CD4-positive, alpha-beta T cell treated with Interleukin-15 for 4 hours (primary cell): ENCODE results near the gene ZNF526.
A peak's percentile ranks its signal among the peaks of the same experiment; 100 is the strongest.

Experiments used
- DNase-seq: peaks from one replicate; pipeline ENCODE4 v3.0.0-alpha.2; 2020; ENCODE audit warnings: low spot score

ZNF526 gene, protein sequence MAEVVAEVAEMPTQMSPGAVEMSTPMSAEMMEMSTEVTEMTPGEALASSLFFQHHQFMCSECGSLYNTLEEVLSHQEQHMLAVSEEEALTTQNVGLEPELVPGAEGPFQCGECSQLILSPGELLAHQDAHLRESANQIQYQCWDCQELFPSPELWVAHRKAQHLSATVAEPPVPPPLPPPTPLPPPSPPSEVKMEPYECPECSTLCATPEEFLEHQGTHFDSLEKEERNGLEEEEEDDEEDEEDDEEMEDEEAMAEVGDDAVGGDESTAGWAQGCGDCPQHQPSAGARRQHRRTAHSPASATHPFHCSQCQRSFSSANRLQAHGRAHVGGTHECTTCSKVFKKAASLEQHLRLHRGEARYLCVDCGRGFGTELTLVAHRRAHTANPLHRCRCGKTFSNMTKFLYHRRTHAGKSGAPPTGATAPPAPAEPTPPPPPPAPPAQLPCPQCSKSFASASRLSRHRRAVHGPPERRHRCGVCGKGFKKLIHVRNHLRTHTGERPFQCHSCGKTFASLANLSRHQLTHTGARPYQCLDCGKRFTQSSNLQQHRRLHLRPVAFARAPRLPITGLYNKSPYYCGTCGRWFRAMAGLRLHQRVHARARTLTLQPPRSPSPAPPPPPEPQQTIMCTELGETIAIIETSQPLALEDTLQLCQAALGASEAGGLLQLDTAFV

DNA sequence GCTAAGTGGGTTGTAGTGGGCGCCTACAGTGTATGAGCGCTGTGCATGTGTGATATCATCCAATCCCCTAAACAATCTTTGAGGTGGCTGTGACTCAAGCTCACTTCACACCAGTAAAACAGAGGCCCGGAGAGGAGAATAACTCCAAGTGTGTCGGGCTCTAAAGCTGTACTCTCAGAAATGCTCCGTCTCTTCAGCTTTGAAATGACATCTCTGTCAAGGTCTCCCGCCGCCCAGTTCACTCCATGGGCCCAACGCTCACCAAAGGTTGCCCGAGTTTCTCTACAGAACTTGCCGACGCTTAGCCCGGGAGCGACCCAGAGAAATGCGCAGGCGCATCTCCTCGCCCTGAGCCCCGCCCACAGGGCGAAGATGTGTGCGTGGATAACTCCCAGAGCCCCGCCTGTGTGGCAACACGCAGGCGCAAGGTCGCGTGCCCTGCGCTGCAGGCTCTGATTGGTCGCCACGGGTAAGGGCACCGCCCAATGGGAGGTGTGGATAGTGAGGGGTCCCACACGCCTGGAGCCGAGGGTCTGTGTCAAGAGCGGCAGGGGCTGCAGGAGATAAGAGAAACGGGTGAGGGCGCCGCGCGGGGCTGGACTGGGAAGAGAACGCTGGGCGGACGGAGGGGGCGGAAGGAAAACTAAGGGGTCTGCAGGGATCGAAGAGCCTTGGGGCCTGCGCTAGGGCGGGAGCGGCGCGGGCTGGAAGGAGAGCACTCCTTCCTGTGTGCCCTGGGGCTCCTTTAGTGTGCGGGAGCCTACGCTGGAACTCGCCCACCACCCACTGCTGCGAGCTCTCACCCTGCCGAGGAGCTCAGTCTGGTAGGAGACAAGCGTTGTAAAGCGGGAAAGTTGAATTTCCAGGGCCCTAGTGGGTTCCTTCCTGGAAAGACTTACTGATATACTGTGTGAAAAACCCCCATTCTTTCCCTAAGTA is at the start of gene ZNF526:
Gene ZNF526 (plus strand): TSS at position 501 of the 939 bp plus-strand sequence. CDS start 4,092 bp downstream, outside the sequence.
- peak; percentile 97 for DNase-seq

DNA sequence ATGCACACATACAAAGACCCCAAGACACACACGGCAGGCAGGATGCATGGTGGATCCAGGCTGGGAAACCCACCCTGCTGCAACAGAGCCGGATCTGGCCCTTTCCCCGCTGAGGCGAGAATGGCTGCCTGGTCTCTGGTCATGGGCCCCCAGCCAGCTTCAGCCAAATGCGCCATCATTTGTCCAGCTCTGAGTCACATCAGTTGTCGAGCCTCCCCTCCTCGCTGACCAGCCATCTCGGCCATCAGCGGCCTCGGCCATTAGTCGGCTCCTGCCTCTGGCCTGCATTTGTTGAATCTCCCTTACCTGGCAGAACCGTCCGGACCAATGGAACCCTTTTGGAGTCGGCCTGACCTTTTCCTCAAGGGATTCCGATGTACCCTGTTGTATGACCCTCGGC is 49.4 kb upstream of the ZNF526 start:
- DNase-seq: no peak

- no peak for DNase-seq
These were observed 47.9 kb upstream of the ZNF526 start for GRCh38 chr19:42172261-42172660.

GRCh38 chr19:42173695-42174094 is 46.4 kb upstream of the ZNF526 start:
- no peak for DNase-seq

DNA sequence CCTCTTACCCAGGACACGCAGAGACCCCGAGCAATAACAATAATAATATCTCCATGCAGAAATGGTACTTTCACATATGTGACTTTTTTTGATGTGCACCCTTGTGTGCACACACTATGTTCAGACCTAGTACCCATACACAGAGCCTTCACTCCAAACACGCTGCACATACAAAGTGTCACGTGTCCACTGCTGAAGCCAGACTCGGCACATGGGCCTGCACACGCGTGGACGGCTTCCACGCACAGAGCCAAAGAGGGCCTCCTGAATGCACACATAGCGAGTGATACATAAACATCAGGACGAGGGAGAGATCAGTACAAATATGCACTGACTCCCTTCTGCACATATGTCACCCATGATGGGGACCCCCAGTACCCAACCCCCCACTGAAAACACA is 45.9 kb upstream of the ZNF526 start:
- no peak for DNase-seq

DNA sequence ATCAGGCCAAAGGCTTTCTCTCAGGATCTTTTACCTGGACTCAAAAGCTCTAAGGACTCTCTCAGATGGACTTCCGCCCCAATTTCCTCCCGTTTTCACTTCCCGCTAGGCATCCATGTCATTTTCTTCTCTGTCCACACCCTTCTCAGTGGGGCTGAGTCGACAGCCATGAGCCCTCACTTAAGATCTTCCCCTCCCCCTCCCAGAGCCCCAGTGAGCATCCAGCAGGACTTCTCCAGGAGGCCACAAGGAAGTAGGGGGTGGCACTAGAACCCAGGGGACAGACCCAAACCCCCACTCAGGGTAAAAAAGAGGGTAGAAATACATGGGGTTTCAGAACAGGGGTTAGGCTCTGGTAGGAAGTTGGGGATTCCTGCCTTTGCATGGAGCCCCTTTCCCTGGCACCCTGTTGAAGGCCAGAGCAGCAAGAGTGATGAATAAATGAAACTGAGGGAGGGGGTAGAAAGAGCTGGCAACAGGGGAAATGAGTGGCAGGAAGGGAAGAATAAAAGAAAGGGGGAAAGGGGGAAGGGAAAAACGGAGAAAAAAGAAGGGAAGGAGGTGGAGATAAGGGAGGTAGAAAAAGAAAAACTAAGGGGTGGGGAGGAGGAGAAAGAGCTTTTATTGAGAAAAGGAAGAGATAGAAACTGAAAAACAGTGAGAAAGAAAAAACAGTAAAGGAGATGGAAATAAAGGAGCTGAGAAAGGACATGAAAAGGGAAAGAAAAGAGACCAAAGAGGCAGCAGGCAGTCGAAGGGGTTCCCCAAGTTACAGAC is 45.0 kb upstream of the ZNF526 start:
- no peak for DNase-seq

GRCh38 chr19:42175952-42176648 is 44.0 kb upstream of the ZNF526 start:
- no peak for DNase-seq

DNA sequence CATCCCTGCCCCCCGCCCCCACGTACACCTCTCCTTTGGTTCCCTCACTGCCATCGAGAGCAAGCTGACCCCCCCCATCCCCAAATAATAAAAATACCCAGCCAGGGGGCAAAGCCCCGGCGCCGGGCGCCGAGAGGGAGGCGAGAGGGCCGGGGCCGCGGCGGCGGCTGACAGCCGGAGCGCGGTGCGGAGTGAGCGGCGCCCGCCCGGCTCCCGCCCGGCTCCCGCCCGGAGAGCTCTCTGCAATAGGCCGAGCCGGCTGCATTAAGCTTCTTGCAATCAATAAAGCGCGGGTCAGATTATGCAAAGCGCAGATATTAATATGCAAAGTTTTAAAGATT is 43.5 kb upstream of the ZNF526 start:
- DNase-seq: no peak

GRCh38 chr19:42176990-42177685 is 43.0 kb upstream of the ZNF526 start:
- peak; percentile 76 for DNase-seq

DNA sequence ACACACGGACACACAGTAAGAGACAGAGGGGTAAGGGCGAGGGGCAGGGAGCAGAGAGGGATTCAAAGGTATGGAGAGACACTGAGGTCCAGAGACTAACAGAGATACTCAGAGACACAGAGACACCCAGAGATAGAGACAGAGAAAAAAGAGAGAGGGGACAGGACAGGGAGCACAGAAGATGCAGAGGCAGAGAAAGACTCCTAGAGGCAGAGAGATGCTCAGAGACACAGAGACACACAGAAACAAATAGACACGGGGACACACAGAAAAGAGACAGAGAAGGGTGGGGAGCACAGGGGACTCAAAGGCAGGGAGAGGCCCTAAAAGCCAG is 42.5 kb upstream of the ZNF526 start:
- DNase-seq: no peak

DNA sequence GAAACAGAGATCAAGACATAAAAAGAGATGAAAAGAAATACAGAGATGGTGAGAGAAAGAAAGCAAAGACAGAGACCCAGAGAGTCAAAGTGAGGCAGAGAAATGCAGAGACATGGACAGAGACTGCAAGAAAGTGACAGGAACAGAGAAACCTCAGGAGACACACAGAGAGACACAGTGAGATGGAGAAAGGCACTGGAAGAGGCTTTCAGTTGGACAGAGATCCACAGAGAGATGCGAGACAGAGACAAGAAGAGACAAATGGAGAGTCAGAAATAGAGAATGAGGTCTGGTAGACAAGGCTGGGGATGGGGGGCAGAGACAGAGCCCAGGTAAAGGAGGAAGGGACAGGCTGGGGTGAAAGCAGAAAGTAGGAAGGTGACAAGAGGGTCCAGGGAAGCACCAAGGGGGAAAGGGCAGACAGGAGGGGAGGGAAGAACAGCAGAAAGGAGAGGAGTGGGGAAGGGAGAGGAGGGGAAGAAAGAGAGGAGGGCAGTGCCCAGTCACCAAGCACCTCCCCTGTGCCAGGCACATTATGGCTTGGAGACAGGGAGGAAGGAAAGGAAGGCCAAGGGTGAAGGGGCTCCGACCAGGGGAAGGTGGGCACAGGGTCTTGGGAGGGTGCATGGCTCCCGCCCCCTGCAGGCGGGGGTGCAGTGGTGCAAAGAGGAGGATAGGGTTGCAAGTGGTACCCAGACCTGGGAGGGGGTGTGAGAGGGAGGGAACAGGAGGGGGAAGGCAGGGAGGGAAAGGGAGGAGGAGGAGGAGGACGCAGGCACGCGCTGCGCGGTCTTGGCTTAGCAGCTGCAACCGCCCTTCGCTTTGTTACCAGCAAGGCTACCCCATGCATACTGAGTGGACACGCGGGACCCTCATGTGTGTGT is 41.1 kb upstream of the ZNF526 start:
- DNase-seq: no peak

- DNase-seq: peak; percentile 72
These were observed 35.7 kb upstream of the ZNF526 start for GRCh38 chr19:42184401-42184861.

DNA sequence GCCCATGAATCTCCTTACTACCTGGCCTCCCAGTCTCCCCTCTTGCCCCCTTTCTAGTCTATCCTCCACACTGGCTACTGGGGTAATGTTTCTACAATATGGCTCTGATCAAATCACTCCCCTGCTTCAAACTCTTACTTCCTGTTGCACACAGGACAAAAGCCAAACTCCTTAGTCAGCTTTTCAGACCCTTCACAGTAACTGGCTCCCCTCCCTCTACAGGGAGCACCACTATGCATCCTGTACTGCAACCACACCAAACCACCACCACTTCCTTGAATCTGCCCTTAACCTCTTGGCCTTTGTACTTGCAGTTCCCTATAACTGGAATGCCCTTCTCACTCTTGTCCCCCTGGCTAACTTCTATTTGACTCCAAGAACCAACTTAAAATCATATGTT is 34.8 kb upstream of the ZNF526 start:
- DNase-seq: peak; percentile 49

DNA sequence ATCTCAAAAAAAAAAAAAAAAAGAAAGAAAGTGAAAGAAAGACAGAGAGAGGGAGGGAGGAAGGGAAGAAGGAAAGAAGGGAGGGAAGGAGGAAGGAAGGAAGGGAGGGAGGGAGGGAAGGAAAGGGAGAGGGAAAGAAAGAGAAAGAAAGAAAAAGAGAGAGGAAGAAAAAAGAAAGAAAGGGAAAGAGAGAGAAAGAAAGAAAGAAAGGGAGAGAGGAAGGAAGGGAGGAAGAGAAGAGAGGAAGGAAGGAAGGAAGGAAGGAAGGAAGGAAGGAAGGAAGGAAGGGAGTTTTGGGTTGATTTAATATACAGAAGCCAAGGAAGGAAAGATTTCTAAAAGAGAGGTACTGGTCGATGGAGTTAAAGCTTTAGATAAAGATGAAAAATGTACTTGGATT is 31.4 kb upstream of the ZNF526 start:
- no peak for DNase-seq

DNA sequence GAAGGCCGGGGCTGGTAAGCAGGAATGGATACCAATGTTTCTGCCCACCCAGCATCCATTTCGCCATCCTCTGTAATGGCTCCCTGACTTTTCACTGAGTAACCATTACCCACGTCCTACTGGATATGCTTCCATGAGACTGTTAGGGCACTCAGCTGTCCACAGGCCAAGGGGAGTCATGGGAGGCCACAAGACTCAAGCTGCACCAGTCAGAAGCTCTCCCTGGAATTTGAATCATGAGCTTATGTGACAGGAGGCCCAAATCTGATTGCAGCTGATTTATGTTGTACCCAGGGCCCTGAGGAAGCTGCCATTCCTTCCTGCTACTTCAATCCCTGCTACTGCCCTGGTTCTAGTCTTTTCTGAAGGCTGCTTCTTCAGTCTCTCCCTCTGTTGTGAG is 31.0 kb upstream of the ZNF526 start:
- no peak for DNase-seq

DNA sequence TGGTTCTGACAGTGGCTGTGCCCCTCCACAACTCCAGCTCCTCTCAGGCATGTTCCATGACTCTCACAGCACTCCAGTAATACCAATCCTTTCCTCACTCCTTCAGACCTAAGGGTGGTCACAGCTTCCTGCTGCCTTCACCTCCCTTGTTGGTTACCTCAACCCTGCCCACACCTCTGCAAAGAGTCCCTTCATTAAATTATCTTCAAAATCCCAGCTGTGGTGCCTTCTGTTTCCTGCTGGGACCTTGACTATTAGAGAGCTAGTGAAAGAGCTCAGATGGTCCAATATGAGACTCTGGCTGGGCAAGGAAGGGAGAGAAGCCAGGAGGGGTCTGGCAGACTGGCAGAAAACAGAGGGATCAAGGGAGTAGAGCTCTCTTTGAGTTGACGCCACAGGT is 28.8 kb upstream of the ZNF526 start:
- DNase-seq: no peak

- peak; percentile 54 for DNase-seq
These were observed 28.3 kb upstream of the ZNF526 start for GRCh38 chr19:42191855-42192254.

- DNase-seq: no peak
These were observed 26.8 kb upstream of the ZNF526 start for GRCh38 chr19:42193294-42193693.

DNA sequence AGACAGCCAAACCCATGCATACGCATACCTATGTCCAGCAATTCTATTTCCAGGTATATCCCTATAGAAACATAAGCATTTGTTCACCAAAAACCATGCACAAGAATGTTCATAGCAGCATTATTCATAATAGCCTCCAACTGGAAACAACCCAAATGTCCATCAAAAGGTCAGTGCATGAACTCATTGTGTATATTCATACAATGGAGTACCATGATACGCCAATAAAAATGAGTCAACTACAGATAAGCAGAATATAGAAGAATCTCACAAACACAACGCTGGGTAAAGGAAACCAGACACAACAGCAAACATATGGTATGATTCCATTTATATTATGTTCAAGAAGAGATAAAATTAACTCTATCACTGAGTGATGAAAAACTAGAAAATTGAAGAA is 26.4 kb upstream of the ZNF526 start:
- DNase-seq: no peak
